Measurements from ENCODE around the gene TGFBR3L.

TGFBR3L gene

GRCh38 chr19:7914598-7915045, at the start of gene TGFBR3L:
Gene TGFBR3L, plus strand, starts transcription at chr19:7914830.
- in situ Hi-C loops (cut with HindIII; ENCODE audit: low sequenced_read_pairs) = no loop called here

GRCh38 chr19:7865262-7865911, 49.2 kb upstream of the TGFBR3L start:
- in situ Hi-C loops (cut with HindIII; ENCODE audit: low sequenced_read_pairs) = no loop called here

GRCh38 chr19:7866399-7867091, 48.1 kb upstream of the TGFBR3L start:
- in situ Hi-C loops (cut with HindIII; ENCODE audit: low sequenced_read_pairs) = no loop called here

- in situ Hi-C loops (cut with HindIII; ENCODE audit: low sequenced_read_pairs) = no loop called here
Observed at GRCh38 chr19:7867092-7867844, 47.4 kb upstream of the TGFBR3L start.

GRCh38 chr19:7868326-7868670, 46.3 kb upstream of the TGFBR3L start:
- in situ Hi-C loops (cut with HindIII; ENCODE audit: low sequenced_read_pairs) = no loop called here

GRCh38 chr19:7868671-7869452, 45.8 kb upstream of the TGFBR3L start:
- in situ Hi-C loops (cut with HindIII; ENCODE audit: low sequenced_read_pairs) = no loop called here

GRCh38 chr19:7869453-7869909, 45.1 kb upstream of the TGFBR3L start:
- in situ Hi-C loops (cut with HindIII; ENCODE audit: low sequenced_read_pairs) = no loop called here

- in situ Hi-C loops (cut with HindIII; ENCODE audit: low sequenced_read_pairs) = no loop called here
Observed at GRCh38 chr19:7869910-7870511, 44.6 kb upstream of the TGFBR3L start.

GRCh38 chr19:7870571-7871436, 43.8 kb upstream of the TGFBR3L start:
- in situ Hi-C loops (cut with HindIII; ENCODE audit: low sequenced_read_pairs) = no loop called here

GRCh38 chr19:7871437-7872305, 43.0 kb upstream of the TGFBR3L start:
- in situ Hi-C loops (cut with HindIII; ENCODE audit: low sequenced_read_pairs) = no loop called here

GRCh38 chr19:7872306-7873204, 42.1 kb upstream of the TGFBR3L start:
- in situ Hi-C loops (cut with HindIII; ENCODE audit: low sequenced_read_pairs) = no loop called here

- in situ Hi-C loops (cut with HindIII; ENCODE audit: low sequenced_read_pairs) = no loop called here
Observed at GRCh38 chr19:7873304-7874075, 41.1 kb upstream of the TGFBR3L start.

- in situ Hi-C loops (cut with HindIII; ENCODE audit: low sequenced_read_pairs) = no loop called here
Observed at GRCh38 chr19:7874076-7874896, 40.3 kb upstream of the TGFBR3L start, which contains the start of gene PRR36. Gene PRR36, minus strand, starts transcription at chr19:7874390. Its CDS starts 701 bp downstream, at chr19:7873689.

GRCh38 chr19:7874897-7875273, 39.7 kb upstream of the TGFBR3L start:
- in situ Hi-C loops (cut with HindIII; ENCODE audit: low sequenced_read_pairs) = no loop called here

GRCh38 chr19:7877249-7877836, 37.3 kb upstream of the TGFBR3L start:
- in situ Hi-C loops (cut with HindIII; ENCODE audit: low sequenced_read_pairs) = no loop called here
